ENCODE data around the gene ATP12A.
A peak's percentile ranks its signal among the peaks of the same experiment; 100 is the strongest.

DNA sequence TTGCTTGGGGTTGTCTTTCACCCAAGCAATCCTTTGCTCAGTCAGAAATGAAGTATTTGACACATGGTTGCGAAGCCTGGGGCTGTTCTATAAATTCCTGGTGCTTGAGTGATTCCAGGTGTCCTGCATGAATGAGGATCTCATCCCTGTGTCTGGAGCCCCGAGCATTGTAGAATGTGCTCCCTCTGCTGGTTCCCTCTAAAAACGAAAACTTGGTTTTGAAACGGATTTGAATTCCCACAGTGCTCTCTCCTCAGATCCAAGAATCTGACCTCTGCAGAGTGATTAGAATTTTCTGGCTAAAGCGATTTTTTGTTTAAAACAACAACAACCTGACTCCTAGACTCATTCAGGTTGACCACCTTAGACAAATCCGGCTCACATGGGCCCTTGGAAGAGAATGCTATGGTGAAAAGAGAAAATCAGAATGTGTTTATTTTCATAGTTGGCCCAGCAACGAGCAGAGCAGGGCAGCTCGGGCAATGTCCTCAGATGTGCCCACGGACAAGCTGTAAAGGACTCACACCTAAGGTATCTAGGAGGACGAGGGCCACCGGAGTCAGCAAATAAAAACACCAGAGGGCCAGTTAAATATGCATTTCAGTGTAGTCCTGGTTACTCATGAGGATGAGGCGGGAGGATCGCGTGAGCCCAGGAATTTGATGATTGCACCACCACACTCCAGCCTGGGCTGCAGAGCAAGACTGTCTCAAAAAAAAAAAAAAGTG lies 8.7 kb upstream of the ATP12A start:
- TF ChIP-seq, protein P1, sequence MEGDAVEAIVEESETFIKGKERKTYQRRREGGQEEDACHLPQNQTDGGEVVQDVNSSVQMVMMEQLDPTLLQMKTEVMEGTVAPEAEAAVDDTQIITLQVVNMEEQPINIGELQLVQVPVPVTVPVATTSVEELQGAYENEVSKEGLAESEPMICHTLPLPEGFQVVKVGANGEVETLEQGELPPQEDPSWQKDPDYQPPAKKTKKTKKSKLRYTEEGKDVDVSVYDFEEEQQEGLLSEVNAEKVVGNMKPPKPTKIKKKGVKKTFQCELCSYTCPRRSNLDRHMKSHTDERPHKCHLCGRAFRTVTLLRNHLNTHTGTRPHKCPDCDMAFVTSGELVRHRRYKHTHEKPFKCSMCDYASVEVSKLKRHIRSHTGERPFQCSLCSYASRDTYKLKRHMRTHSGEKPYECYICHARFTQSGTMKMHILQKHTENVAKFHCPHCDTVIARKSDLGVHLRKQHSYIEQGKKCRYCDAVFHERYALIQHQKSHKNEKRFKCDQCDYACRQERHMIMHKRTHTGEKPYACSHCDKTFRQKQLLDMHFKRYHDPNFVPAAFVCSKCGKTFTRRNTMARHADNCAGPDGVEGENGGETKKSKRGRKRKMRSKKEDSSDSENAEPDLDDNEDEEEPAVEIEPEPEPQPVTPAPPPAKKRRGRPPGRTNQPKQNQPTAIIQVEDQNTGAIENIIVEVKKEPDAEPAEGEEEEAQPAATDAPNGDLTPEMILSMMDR (IDR thresholded peaks at IDR 0.05 in 4 of 5, conservative IDR thresholded peaks at IDR 0.05 in 1 of 5), result peak in 2 of 5 experiments; percentile 35 to 38
- TF ChIP-seq POLR2A (IDR thresholded peaks at IDR 0.05), result no peak

Data from gastrocnemius medialis (tissue), 4 donors.